CD4-positive, alpha-beta T cell (primary cell): ENCODE results near the gene SLC25A13. TPM values are rescaled to one million over a fixed set of nuclear protein-coding genes. Genes with fewer than 3 reads are reported as not detected.

ENCODE experiments used
- ATAC-seq: fragments of 200-7000 bp; cut with Tn5 transposase; one replicate; pipeline ENCODE4 v1.10.0; 2022; ENCODE audit warnings: mild to moderate bottlenecking; ENCODE audit not compliant: poor library complexity
- CTCF ChIA-PET: fragments of 350-600 bp; sonication (Branson Sonifier 250); formaldehyde crosslinking; loops from one replicate; lab custom pipeline; 2021; ENCODE audit warnings: antibody characterized with exemption, inconsistent platforms; lab: Charles Lee
- POLR2A ChIA-PET: fragments of 350-600 bp; sonication (Branson Sonifier 250); formaldehyde crosslinking; loops from one replicate; lab custom pipeline; 2021; ENCODE audit warnings: antibody characterized with exemption, inconsistent platforms; lab: Charles Lee
- DNase-seq, 14 experiments: peaks; one replicate each; pipeline ENCODE4 v3.0.0-alpha.2; 2013 to 2020; ENCODE audit warnings: mixed read lengths in 2 of 14
- H3K27ac ChIP-seq, 2 donors: one replicate each; pipeline versions ENCODE4 v1.5.1 to v1.7.0; 2013; ENCODE audit warnings: low read length in 2 of 2, low read depth in 1 of 2, mild to moderate bottlenecking in 1 of 2
- H3K27me3 ChIP-seq, 2 experiments: 1 replicate in 1 of 2; 2 replicates in 1 of 2; pipeline versions ENCODE4 v1.6.1 to v1.7.0; 2013; ENCODE audit warnings: low read length in 2 of 2, control low read depth in 1 of 2, mild to moderate bottlenecking in 1 of 2, moderate library complexity in 1 of 2; ENCODE audit not compliant: insufficient read depth in 2 of 2, control insufficient read depth in 1 of 2
- H3K36me3 ChIP-seq: one replicate; pipeline ENCODE4 v1.6.1; 2013; ENCODE audit warnings: low read length, control low read depth; ENCODE audit not compliant: insufficient read depth
- H3K4me1 ChIP-seq: one replicate; pipeline ENCODE4 v1.6.1; 2013; ENCODE audit warnings: low read length, control low read depth; ENCODE audit not compliant: insufficient read depth
- H3K4me3 ChIP-seq: one replicate; pipeline ENCODE4 v1.5.1; 2013; ENCODE audit warnings: mild to moderate bottlenecking, low read length, moderate library complexity
- H3K9me3 ChIP-seq, 2 experiments: 1 replicate in 1 of 2; 2 replicates in 1 of 2; pipeline versions ENCODE4 v1.6.1 to v1.7.0; 2013; ENCODE audit warnings: low read length in 2 of 2, mild to moderate bottlenecking in 2 of 2, control low read depth in 1 of 2, moderate library complexity in 1 of 2; ENCODE audit not compliant: control insufficient read depth in 1 of 2, insufficient read depth in 1 of 2
- H3K27ac Mint-ChIP-seq: one replicate; pipeline ENCODE4 v1.8.0; 2020; ENCODE audit warnings: mixed read lengths
- H3K27me3 Mint-ChIP-seq: one replicate; pipeline ENCODE4 v1.8.0; 2021; ENCODE audit warnings: mixed read lengths
- H3K36me3 Mint-ChIP-seq: one replicate; pipeline ENCODE4 v1.8.0; 2021; ENCODE audit warnings: low read depth, mixed read lengths
- H3K4me1 Mint-ChIP-seq: one replicate; pipeline ENCODE4 v1.8.0; 2021; ENCODE audit warnings: low read depth, mixed read lengths
- H3K4me3 Mint-ChIP-seq: one replicate; pipeline ENCODE4 v1.8.0; 2020; ENCODE audit warnings: mild to moderate bottlenecking, mixed read lengths
- H3K9me3 Mint-ChIP-seq: one replicate; pipeline ENCODE4 v1.8.0; 2020; ENCODE audit warnings: mixed read lengths
- intact Hi-C, 2 experiments: fragments of 100-400 bp; cut with DNase I in 1 of 2; cut with micrococcal nuclease in 1 of 2; formaldehyde crosslinking; loops; one replicate each; pipeline versions ENCODE4 v1.15.1 to v1.9.0; 2023 to 2025; cut with DNase I, micrococcal nuclease
- total RNA-seq, 174 experiments: library from RNA in 2 of 174; stranded (reverse) in 2 of 174; gene quantifications; one replicate each; pipeline ENCODE4 v1.2.3 and lab custom pipeline; 2021 to 2026
- TF ChIP-seq, protein P1 (sequence below): fragments of 200-600 bp; IDR thresholded peaks from one replicate; pipeline ENCODE4 v1.8.0; 2022; ENCODE audit warnings: antibody characterized with exemption, mild to moderate bottlenecking

SLC25A13 gene
- total RNA-seq, 2 experiments from 2014 or later = 12.7 to 13.5 TPM

- TF ChIP-seq, protein P1, sequence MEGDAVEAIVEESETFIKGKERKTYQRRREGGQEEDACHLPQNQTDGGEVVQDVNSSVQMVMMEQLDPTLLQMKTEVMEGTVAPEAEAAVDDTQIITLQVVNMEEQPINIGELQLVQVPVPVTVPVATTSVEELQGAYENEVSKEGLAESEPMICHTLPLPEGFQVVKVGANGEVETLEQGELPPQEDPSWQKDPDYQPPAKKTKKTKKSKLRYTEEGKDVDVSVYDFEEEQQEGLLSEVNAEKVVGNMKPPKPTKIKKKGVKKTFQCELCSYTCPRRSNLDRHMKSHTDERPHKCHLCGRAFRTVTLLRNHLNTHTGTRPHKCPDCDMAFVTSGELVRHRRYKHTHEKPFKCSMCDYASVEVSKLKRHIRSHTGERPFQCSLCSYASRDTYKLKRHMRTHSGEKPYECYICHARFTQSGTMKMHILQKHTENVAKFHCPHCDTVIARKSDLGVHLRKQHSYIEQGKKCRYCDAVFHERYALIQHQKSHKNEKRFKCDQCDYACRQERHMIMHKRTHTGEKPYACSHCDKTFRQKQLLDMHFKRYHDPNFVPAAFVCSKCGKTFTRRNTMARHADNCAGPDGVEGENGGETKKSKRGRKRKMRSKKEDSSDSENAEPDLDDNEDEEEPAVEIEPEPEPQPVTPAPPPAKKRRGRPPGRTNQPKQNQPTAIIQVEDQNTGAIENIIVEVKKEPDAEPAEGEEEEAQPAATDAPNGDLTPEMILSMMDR = no peak
- Histone ChIP-seq H3K9me3 (no peaks in the 10 kb centered on the region), H3K4me3 (no peak overlapping the region), H3K27me3 (no peaks in the 10 kb centered on the region), H3K27ac (no peak overlapping the region), H3K36me3 (peaks cover 18% of the 10 kb centered on the region), H3K4me1 (no peaks in the 10 kb centered on the region)
- no peak for ATAC-seq
- ChIA-PET CTCF (no interaction called here), POLR2A (no interaction called here)
- peaks cover 8% of the 10 kb centered on the region for H3K4me1 Mint-ChIP-seq
- no peak overlapping the region for H3K4me3 Mint-ChIP-seq
- intact Hi-C loops = loop anchor here (5.0 to 10.0 kb wide), 2 partner anchors 840 to 843 kb away; partner anchors contain the start of gene DLX5 (in 1 of the 2)
- H3K27me3 Mint-ChIP-seq = no peaks in the 10 kb centered on the region
- H3K36me3 Mint-ChIP-seq = peaks cover 53% of the 10 kb centered on the region
- H3K27ac Mint-ChIP-seq = no peak overlapping the region
- DNase-seq = no peak
- no peaks in the 10 kb centered on the region for H3K9me3 Mint-ChIP-seq
These were observed 137.1 kb downstream of the SLC25A13 start for GRCh38 chr7:96184783-96185182.

- Mint-ChIP-seq H3K4me1 (peaks cover 8% of the 10 kb centered on the region), H3K27ac (no peak overlapping the region), H3K4me3 (no peak overlapping the region), H3K36me3 (peaks cover 43% of the 10 kb centered on the region), H3K27me3 (no peaks in the 10 kb centered on the region), H3K9me3 (no peaks in the 10 kb centered on the region)
- Histone ChIP-seq H3K27me3 (no peaks in the 10 kb centered on the region), H3K9me3 (no peaks in the 10 kb centered on the region), H3K4me1 (no peaks in the 10 kb centered on the region), H3K36me3 (peaks cover 16% of the 10 kb centered on the region), H3K4me3 (no peak overlapping the region), H3K27ac (no peak overlapping the region)
- TF ChIP-seq, protein P1 = no peak
- no peak for DNase-seq
- ChIA-PET CTCF (no interaction called here), POLR2A (no interaction called here)
- ATAC-seq = no peak
- intact Hi-C loops = loop anchor here (5.0 to 10.0 kb wide), 2 partner anchors 842 to 844 kb away; partner anchors contain the start of gene DLX5 (in 1 of the 2)
These were observed 138.7 kb downstream of the SLC25A13 start for GRCh38 chr7:96183163-96183670.

DNA sequence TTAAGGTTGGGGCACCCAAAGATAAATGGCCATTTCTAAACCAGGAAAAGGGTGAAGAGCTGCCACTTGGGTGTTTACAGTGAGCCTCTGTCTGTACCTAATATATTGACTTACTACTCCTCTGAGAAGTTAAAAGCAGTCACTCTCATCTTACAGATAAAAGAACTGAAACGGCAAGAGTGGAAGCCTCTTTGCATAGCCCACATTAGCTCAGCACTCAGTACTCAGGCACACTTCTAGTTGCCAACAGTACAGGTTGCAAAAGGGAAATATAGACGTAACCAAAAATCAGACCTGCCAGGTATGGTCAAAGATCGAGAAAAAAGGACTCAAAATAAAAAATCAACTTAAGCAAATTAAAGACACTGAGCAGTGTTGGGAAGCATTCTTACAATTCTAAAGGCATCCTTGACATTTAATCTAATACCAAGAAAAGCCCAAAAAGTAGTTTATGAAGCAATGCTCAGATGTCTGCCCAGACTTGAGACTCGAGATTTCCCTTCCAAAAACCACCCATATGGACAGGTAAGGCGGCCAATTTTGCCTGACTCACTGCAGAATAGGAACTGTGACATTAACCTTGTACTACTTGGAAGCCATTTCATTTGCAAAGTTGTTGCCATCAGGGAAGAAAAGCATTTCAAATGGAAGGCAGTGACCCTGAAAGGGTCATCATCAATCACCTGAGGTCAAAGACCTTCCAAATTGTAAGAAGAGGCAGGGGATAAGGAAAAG is 139.3 kb downstream of the SLC25A13 start:
- Histone ChIP-seq H3K4me3 (no peak overlapping the region), H3K27ac (no peak overlapping the region), H3K36me3 (peaks cover 16% of the 10 kb centered on the region), H3K27me3 (no peaks in the 10 kb centered on the region), H3K9me3 (no peaks in the 10 kb centered on the region), H3K4me1 (no peaks in the 10 kb centered on the region)
- no peaks in the 10 kb centered on the region for H3K27me3 Mint-ChIP-seq
- DNase-seq = no peak
- no peak overlapping the region for H3K27ac Mint-ChIP-seq
- peaks cover 44% of the 10 kb centered on the region for H3K36me3 Mint-ChIP-seq
- H3K4me1 Mint-ChIP-seq = peaks cover 2% of the 10 kb centered on the region
- CTCF ChIA-PET = no interaction called here
- H3K4me3 Mint-ChIP-seq = no peak overlapping the region
- no peaks in the 10 kb centered on the region for H3K9me3 Mint-ChIP-seq
- no peak for ATAC-seq
- POLR2A ChIA-PET = no interaction called here
- TF ChIP-seq, protein P1 = no peak
- intact Hi-C loops = loop anchor here (5.0 to 10.0 kb wide), 2 partner anchors 842 to 845 kb away; partner anchors contain the start of gene DLX5 (in 1 of the 2)
